Forelimb muscle (tissue), 1 donor: Measurements from ENCODE around the gene SLC35F3. TPM values are rescaled to one million over a fixed set of nuclear protein-coding genes. Genes with fewer than 3 reads are reported as not detected.

Experiments
- DNase-seq: peaks from one replicate; pipeline ENCODE4 v3.0.0-alpha.2; 2013; ENCODE audit warnings: low read depth
- polyA plus RNA-seq: library from polyadenylated mRNA; unstranded; fragments of 120-200 nt; gene quantifications from one replicate; pipeline ENCODE4 v1.2.1, GENCODE V29; 2013; ENCODE audit not compliant: insufficient read length

SLC35F3 gene
- polyA plus RNA-seq, 1 donor: 0.53 TPM

DNA sequence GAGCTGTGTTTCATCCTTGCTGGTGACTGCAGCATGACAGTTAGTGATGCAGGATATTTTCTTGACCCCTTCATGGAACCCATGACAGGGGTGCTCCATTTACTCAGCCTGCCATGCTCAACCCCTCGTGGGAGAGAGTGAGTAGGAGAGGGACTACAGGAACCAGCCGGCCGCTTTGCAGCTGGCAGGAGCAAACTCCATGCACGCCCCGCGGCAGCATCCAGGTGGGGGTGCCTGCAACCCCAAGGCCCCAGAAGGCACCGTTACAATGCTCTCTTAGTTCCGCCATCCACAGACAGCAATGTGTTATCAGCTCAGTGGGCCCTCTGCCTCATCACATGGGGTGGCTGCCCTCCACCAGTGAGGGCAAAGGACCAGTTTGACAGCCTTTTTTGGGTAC is 135.1 kb downstream of the SLC35F3 start:
- DNase-seq: no peak

DNA sequence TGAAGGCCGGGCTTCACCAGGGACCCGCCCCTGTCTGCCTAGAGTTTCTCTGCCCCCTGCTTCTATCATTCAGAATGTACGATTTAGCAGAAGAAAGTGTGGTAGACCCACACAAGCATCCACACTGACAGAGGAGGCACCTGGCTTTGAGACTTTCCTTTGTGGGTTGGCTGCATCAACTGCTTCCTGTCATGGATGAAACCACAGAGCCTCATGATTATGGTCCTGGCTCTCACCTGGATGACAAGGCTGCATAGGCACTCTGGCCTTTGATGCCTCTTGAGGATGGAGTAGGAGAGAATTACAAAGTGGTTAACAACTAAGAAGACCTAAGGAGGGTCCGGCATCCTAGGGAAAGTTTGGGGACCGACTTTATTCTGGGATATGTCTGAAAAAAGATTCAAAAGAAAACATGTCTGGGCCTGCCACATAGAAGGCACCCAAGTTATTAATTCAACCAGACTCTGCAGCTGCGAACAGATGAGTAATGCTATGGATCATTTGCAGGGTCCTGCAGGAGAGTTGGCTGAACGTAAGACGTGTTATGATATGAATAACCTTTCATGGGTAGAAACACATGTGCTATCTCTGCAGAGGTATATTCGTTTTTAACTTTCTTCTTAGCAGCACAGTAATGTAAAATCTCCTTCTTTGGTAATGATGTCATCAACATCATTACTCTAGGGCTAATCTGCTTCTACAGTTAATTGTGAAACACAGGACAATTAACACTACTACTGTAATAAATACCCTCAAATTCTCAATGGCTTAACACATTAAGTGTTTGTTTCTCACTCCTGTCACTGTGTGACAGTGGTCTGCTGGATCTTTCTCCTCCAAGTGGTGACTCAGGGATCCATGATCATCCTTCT is 136.2 kb downstream of the SLC35F3 start:
- no peak for DNase-seq

DNA sequence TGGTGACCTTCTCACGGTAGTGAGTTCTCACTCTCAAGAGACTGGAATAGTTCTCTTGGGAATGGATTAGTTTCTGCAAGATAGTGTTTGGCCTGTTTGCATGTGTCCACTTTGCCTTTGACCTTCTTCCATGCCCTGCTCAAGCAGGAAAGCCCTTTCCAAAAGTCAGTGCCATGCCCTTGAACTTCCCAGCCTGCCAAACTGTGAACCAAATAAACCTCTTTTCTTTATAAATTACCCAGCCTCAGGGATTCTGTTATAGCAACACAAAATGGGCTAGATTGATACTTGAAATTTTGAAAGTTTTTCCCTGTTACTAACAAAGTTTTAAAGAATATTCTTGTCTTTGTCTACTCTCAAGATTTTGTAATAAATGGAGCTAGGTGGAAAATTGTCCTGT is 139.6 kb downstream of the SLC35F3 start:
- no peak for DNase-seq

DNA sequence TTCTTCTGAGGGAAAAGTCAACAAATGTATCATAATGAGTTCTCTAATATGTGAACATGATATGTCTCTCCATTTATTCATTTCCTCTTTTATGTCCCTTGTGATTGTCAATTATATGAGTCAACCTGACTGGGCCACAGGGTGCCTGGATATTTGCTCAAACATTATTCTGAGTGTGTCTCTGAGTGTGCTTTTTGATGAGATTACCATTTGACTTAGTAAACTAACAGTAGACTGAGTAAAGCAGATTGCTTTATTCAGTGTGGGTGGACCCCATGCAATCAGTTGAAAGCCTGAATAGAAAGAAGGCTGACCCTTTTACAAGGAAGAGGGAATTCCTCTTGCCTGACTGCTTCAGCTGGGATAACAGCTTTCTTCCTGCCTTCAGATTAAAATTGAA is 142.6 kb downstream of the SLC35F3 start:
- DNase-seq: no peak

DNA sequence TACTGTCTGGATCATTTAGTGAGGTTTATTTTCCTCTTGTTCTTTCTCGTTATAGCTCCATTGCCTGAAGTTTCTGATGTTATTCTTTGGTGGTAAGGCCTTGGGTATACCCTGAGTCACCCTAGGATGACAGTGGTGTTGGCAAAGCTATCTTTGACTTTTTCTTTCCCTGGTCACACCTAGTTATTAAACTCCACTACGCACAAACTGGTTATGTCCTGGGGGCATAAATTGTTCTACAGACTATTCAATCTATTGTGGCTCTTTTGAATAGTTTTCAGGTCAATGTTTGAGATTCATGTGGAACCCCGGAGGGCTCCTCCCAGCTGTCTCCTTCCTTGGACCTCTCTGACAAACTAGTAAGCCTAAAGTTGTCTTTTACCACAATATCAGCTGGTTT is 157.7 kb downstream of the SLC35F3 start:
- DNase-seq: no peak

DNA sequence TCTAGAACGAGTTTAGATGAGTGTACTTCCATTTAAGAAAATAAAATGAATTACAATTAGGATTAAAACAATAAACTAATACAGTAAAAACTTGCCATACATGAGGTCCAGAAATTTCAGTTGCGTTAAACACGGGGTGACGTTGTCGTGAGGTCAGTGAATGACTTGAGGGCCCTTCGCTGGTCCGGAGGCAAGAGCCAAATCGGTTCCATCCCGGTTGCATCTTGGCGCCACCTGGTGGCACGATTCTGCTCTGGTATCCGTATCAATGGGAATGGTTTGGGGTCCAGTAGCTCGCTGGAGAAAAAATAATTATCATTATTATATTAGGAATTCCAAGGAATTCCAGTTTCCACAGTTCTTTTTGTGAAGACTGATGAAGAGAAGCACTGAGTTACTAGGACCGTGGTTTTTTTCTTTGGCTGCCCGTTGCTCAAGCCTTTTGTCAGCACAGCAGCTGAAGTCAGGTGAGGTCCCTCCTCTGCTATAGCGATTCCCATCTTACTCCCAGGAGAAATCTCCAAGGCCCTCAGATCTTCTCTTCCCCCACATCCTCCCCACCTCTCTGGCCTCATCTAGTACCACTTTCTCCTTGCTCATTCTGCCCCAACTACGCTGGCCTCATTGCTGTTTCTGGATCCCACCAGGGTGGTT is 161.4 kb downstream of the SLC35F3 start:
- DNase-seq: peak; percentile 14

DNA sequence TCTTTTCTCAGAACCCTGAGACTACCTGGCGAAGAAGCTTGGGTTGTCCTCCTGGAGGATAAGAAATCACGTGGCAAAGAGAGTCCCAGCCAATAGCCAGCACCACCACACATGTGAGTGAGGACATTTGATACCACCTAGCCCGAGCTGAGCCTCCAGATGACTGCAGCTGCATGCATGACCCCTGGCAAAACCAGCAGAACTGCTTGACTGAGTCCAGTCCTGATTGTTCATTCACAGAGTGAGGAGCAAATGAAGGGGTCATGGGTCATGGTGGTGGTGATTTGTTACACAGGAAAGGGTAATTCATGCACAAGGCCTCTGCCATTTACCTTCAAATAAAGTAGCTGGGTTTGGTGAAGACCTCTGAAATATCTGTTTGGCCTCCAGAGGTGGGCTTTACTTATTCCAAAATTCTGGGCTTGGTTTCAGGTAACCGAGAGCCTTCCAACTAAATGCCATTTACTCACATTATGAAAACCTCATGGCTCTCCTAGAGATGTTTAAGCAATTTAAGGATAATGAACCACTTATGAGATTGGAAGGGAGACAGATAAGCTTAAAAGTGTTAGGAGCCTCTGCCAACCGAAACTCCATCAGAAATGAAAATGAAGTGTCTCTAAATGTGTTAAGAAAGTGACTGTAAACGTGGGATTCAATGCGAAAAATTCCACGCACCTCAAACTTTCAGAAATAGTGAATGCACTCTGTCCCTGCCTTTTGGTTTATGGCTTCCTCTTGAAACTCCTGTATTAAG is 163.3 kb downstream of the SLC35F3 start:
- no peak for DNase-seq

DNA sequence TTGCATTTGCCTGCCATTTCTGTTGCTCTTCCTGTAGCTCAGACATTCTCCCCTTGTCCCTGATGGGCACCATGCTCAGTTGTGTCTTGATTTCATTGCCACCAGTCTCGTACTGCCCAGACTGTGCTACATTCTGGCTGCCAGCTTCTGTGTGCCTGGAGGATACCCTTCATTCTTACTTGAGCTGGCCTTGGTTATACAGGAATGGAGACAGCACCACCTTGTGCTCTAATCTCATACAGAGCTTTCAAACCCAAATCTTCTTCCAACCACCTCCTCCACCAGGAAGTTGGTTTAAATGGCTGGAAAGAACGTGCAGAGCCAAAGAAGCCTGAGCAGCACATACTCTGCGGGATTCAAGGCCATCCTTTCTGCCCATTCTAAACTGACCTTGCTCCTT is 165.3 kb downstream of the SLC35F3 start:
- no peak for DNase-seq

DNA sequence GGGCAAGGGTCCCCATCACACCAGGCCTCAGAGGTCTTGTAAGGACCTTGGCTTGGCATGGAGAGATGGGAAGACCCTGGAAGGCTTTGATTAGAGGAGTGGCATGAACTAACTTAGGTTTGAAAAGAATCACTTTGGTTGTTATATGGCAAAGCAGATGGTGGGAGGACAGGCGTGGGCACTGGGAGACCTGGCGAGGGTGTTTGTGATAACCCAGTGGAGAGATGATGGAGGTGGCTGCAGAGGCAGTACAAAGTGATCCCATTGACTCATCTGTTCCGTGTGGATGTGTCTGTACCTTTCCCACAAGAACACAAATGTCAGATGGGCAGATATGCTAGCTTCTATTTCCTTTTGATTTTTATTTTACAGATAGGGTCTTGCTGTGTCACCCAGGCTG is 168.3 kb downstream of the SLC35F3 start:
- no peak for DNase-seq

DNA sequence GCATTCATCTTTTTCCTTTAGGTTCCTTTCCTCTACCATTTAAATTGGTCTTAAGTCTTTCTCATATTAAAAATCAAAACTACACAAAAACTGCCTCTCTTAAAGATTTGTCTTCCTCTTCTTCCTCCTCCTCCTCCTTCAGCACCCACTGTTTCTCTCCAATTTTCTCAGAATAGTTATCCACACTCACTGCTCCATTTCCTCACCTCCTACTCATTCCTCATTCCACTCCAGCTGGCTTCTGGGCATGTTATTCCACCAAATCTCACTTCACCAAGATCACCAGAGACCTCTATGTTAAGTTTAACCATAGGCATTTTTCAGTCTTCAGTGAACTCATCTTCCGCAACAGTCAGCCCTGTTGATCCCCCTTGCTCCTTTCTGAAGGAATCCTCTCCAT is 173.7 kb downstream of the SLC35F3 start:
- DNase-seq: no peak

DNA sequence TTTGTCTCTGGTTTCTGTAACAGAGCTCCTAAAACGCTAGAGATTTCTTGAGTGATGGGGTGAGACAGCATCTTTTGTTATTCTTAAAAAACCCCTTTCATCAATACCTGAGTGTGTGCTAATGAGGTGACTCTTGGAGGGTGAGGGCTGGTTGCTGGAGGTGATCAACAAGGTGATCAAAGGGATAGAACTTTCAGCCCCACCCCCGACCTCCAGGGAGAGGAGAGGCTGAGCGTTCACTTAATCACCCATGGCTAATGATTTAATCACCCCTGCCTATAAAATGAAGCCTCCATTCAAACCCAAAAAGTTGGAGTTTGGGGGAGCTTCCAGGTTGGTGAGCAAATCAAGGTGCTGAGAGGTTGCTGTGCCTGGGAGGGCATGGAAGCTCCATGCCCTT is 175.4 kb downstream of the SLC35F3 start:
- no peak for DNase-seq

DNA sequence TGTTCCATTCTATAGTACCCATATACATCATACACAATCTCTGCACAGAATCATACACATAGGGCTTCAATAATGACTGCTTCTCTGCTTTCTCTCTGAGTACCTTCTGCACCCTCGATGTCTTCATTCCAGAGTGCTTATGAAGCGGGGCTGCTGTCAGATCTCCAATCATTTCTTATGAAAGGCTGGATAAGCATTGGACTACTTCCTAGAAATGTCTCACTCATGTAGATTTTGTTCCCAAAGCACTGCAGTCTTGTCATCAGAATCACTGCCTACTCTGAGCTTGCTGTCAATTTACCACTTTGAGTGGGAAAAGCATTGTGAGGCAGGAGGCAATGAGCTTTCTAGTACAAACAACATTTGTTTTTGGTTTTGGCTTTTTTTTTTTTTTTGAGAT is 179.0 kb downstream of the SLC35F3 start:
- no peak for DNase-seq

DNA sequence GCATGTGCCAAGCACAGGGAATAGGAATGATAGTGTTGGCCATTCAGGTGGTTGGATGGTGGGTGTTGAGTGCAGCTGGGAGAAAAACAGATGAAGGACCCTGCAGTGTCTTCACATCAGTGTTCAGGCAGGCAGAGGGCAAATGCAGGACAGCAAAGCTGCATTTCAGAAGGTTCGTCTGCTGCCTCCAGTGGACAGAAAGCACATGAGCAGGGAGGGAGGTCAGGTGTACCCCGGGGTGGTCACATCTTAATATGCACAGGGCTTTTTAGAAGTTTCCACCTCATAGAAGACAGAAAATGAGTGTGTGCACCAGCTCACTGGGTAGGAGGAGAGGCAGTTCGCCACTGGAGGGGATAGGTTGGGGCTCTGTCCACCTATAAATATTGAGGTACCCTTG is 184.9 kb downstream of the SLC35F3 start:
- DNase-seq: no peak

DNA sequence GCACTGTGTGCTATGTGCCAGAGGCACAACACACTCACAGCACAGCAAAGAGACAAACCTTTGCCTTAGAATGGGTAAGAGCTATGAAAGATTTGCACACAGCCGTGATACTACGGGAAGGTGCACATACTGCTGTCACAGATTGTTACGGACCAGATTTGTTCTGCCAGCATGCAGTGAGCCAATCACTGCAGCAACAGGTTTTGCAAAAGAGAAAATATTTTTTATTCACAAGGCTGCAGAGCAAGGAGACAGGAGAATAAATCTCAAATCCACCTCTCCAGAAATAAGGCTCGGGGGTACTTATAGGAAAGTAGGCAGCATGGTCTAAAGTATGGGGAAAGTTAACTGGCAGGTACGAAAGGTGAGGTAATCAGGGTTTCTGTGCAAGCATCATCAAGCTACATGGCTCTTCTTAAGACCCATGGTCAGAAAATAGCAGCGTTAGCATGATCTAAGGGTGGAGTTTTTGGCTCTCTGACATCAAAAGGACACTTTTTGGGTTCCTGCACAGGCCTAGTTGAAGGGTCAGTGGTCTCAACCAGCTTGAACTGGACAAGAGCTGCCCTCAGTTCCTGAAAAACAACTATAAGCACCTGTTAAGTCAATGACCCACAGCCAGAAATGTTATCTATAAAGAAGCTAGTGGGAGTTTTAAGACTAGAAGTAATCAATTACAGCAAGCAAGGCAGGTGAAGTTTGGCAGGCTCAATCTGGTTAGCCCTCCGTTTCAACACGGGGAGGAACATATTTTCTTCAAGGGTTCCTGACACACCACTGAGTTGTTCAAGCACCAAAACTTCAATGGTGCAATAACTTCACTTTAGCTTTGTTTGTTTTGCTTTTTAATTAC is 186.0 kb downstream of the SLC35F3 start:
- DNase-seq: no peak

DNA sequence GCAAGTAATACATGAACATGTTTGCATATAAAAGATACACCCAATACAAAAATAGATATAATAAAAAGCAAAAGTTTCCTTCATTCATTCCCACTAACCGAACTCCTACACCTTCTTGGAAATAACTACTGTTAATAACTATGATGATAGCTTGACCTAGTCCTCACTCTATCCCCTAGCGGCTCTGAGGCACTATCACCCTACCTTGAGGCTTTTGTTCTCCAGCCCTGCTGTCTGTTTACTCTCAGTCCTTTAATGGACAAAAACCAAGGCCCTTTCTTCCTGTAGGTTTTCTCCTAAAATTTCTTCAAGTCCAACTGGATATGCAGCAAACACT is 186.6 kb downstream of the SLC35F3 start:
- DNase-seq: no peak

DNA sequence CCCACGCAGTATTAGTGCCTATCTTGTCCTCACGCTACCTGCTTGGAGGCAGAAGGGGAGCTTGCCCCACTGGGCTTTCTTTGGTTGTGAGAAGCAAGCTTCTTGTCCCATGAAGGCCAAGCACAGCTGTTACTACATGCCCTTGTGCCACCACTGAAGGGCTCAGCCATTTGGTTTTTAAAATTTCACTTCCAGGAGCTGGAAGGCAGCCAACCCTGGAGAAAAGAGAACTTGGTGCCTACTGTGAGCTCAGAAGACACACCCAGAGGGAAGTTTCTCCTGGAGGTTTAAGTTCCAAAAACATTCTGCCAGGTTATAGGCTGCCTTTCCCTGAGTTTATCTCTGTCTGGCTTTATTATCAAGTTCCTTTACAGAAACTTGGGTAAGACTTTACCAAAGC is 187.4 kb downstream of the SLC35F3 start:
- no peak for DNase-seq

DNA sequence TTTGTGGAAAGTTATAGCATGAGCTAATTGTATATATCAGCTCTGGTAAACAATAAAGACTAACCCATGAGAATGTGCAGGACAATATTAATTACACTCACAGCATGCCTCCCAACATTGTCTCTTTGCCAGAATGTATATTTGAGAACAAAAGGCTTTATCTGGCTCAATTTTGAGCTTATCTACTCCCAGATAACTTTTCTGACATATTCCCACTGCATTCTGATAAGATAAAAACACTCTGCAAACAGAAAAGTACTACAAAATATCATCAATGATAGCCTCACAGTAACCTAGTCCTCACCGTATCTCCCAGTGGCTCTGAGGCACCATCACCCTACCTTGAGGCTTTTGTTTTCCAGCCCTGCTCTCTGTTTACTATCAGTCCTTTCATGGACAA is 188.6 kb downstream of the SLC35F3 start:
- no peak for DNase-seq

DNA sequence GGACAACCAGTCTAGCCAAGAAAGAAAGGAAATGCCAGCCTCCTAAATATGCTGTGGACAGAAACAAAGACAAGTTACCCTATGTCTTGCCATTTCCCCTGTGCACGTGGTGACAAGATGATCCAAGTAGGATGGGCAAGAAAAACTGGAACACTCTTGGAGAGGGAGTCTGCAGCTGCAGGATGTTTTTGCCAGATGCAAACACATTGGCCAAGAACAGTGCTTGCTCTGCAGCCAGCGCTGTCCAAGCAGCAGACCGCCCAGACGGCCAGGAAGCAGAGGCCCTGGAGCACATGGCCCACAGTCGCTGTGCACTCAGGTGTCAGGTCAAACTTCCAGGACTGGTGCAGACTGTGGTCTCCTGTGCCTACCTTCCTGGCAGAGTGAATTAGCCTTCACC is 189.3 kb downstream of the SLC35F3 start:
- peak; percentile 59 for DNase-seq

DNA sequence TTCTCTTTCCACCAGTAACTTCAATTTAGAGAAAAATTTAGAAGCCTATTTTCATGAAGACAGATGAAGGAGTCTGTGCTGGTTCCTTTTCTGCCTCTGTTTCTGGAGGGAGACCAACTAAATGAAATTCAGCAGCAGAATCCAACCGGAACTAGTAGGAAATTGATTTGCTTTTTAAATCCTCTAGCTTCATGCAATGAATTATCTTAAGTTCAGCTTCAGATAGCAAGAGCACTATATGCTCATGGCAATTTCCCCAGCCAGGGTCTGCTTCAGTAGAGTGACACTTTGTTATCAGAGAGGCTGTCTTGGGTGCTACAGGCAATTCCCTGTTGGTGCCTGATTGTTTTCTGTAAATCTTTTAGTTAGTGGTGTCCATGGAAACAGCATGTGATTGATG is 189.7 kb downstream of the SLC35F3 start:
- DNase-seq: no peak

DNA sequence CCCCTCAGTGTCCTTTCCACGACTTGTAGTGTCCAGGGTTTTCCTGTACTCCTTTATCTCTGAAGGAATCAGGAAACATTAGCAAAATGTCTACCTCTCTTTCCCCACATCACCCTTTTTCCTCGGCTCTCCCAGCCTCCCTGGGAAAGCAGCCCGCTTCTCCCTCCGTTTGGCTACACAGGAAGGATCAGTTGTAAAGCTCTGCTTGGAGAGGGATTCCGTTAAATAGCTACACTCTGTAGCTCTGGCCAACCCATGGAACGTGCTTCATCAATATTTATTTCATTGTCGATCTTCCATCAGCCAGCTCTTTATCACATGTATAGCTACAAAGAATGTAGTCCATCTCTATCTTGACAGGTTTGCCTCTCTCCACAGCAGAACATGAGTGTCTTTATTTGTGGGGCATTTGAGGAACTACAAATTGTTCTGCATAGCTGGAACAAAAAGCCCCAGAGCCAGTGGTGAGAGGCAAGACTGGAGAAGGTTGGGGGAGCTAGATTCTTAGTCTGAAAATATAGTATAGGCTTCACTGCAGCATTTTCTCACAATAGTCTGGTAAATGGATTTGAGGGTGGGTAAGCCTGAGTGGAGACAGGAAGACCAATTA is 191.8 kb downstream of the SLC35F3 start:
- DNase-seq: no peak

DNA sequence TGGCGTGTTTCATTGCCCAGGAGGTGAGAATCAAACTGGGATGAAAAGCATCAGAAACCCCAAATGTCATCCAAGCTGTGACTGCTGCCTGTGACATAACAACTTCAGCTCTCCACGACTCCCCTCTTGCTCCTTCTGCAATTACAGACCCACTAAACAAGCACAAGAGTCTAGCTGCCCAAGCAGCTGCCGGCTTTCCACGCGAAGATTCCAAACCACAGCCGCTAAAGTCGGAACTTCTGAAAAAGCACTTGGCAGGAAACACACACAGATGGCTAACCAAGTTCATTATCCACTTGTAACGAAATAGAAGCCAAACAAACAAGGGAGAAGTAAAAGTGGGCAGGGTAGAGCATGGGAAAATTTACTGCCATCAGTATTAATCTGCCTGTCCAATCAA is 198.1 kb downstream of the SLC35F3 start:
- DNase-seq: peak; percentile 57
